Bronchial epithelial cell (primary cell): ENCODE measurements around the gene PDZD2. TPM values are rescaled to one million over a fixed set of nuclear protein-coding genes. Genes with fewer than 3 reads are reported as not detected.
"Not testable (repeated sequence)": the region's sequence is repeated elsewhere in the genome, so short reads cannot be mapped to it uniquely, and the experiment has no call there.

Experiments used
- DNase-seq: peaks from one replicate; pipeline ENCODE4 v3.0.0-alpha.2; 2010; ENCODE audit warnings: low read depth
- FAIRE-seq: peaks from 2 replicates; lab custom pipeline; 2011; peaks lifted over from hg19 to GRCh38; lab: Jason Lieb, UNC
- H3K27me3 ChIP-seq: 2 replicates; pipeline ENCODE4 v1.5.1; 2011; ENCODE audit warnings: low read length; ENCODE audit not compliant: control insufficient read depth, insufficient read depth
- H3K36me3 ChIP-seq: 2 replicates; pipeline ENCODE4 v1.5.1; 2011; ENCODE audit warnings: low read length; ENCODE audit not compliant: control insufficient read depth, insufficient read depth
- H3K4me3 ChIP-seq: 2 replicates; pipeline ENCODE4 v1.5.1; 2011; ENCODE audit warnings: mild to moderate bottlenecking, low read depth, low read length, control low read depth
- total RNA-seq: library from RNA; depleted of rRNA; stranded (reverse); fragments of >200 nt; gene quantifications from 2 replicates; pipeline ENCODE4 v1.2.1, GENCODE V29; 2014
- TF ChIP-seq, protein P1 (sequence below): IDR thresholded peaks from 2 replicates; pipeline ENCODE4 v1.5.1; 2011; ENCODE audit warnings: mild to moderate bottlenecking, moderate library complexity, low read length, control low read depth, inconsistent platforms; ENCODE audit not compliant: insufficient read depth, severe bottlenecking

PDZD2 gene
- total RNA-seq, 1 donor from 2014 or later: 1.8 TPM

DNA sequence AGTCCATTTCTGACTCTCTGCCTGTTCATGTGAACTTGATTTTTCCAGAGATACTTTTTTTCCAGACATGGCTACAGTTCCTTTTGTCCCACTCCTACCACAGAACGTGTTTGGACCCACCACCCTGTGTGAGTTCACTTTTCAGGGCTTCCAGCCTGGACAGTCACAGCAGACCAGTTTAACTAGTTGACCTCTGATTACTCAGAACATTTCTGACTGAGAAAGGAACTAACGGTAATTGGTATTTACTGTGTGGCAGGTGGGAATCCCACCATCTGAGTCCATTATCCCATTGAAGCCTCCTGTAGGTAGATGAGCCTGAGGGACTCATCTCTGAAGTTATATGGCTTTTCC, 325.1 kb downstream of the PDZD2 start:
- no peak overlapping the region for H3K4me3 ChIP-seq
- DNase-seq: peak; percentile 79
- no peaks in the 10 kb centered on the region for H3K27me3 ChIP-seq
- no peaks in the 10 kb centered on the region for H3K36me3 ChIP-seq
- TF ChIP-seq, protein P1, sequence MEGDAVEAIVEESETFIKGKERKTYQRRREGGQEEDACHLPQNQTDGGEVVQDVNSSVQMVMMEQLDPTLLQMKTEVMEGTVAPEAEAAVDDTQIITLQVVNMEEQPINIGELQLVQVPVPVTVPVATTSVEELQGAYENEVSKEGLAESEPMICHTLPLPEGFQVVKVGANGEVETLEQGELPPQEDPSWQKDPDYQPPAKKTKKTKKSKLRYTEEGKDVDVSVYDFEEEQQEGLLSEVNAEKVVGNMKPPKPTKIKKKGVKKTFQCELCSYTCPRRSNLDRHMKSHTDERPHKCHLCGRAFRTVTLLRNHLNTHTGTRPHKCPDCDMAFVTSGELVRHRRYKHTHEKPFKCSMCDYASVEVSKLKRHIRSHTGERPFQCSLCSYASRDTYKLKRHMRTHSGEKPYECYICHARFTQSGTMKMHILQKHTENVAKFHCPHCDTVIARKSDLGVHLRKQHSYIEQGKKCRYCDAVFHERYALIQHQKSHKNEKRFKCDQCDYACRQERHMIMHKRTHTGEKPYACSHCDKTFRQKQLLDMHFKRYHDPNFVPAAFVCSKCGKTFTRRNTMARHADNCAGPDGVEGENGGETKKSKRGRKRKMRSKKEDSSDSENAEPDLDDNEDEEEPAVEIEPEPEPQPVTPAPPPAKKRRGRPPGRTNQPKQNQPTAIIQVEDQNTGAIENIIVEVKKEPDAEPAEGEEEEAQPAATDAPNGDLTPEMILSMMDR: no peak
- no peak for FAIRE-seq

DNA sequence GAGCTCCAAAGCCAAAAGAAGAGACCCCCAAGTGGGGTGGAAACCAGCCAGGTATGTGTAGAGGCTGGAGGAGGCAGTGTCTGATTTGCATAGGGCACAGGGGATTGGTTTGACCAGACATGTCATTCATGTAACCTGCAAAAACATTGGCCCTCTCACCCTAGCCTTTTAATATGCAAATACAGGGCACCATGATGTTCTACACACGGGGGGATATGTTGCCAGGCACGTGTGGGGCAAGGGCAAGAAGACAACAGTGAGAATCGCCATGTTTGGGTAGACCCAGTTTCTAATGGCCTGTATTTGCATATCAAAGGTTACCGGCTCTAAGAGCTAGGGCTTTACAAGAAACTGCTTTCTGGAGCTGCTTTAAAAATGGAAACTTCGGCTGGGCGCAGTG, 326.3 kb downstream of the PDZD2 start:
- Histone ChIP-seq H3K27me3 (no peaks in the 10 kb centered on the region), H3K4me3 (no peak overlapping the region), H3K36me3 (no peaks in the 10 kb centered on the region)
- DNase-seq (no peak), FAIRE-seq (no peak)
- TF ChIP-seq, protein P1: no peak

DNA sequence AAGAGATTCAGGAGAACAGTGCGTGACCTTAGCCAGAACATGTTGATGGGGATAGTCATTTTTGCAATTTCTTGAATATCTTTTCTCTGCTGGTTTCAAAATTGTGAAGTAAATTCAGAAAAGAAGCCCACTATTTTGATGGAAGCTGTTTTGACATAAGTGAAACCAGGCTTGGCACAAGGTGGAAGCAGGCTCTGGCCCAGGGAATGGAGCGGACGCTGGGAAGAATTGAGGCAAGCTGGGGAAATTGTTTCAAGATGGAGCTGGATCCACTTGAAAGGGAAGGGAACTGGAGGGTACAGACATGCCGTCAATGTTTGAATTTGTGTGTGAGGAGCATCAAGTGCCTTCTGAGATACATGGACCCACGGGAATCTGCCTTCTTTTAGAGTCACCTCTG, 328.0 kb downstream of the PDZD2 start:
- TF ChIP-seq, protein P1: no peak
- H3K36me3 ChIP-seq: no peaks in the 10 kb centered on the region
- no peaks in the 10 kb centered on the region for H3K27me3 ChIP-seq
- no peak overlapping the region for H3K4me3 ChIP-seq
- FAIRE-seq (no peak), DNase-seq (no peak)

DNA sequence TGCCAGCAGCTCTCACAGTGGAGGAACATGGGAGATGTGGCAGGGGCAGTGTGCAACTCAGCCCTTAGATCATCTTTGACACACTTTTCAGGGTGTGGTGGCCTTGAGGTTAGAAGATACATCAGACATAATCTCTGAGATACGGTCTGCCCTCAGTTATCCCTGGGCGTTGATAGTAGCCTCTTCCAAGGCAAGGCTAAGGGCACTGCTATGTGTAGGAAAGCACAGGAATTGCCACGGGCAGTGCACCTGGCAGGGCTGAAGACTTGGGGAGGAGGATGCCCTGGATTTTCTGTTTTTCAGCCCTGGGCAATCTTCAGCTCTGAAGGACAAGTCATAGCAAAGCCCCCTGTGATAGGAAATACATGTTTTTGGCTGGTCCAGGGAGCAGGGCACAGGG, 328.5 kb downstream of the PDZD2 start:
- H3K36me3 ChIP-seq: no peaks in the 10 kb centered on the region
- H3K27me3 ChIP-seq: no peaks in the 10 kb centered on the region
- TF ChIP-seq, protein P1: no peak
- H3K4me3 ChIP-seq: no peak overlapping the region
- no peak for DNase-seq
- FAIRE-seq: peak; percentile 13

DNA sequence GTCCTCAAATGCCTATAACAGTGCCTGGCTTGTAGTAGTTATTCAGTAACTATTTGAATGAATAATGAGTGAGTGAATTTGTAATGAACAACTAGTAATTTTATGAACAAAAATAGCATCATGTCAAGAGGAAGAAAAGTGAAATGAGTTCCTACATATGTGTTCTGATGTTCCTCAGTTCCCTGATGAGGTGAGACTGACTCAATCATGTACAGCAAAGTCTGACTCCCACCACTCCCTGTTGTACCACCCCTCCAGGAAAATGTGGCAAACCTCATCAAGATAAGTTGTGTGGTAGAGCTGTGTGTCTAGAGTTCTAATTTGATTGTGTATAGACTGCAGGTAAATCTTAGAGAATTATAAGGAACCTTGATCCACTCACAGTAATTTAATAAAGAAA, 333.6 kb downstream of the PDZD2 start:
- Histone ChIP-seq H3K27me3 (no peaks in the 10 kb centered on the region), H3K4me3 (no peak overlapping the region), H3K36me3 (no peaks in the 10 kb centered on the region)
- TF ChIP-seq, protein P1: no peak
- FAIRE-seq (no peak), DNase-seq (no peak)

DNA sequence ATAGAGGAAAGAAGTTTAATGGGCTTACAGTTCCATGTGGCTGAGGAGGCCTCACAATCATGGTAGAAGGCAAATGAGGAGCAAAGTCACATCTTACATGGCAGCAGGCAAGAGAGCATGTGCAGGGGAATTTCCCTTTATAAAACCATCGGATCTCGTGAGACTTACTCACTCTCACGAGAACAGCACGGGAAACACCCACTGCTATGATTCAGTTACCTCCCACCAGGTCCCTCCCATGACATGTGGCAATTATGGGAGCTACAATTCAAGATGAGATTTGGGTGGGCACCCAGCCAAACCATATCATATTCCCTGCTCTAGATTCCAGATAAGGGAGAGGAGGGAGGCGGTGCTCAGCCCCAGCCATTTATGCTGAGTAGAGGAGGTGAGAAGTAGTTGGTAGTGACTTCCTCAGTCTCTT, 336.3 kb downstream of the PDZD2 start:
- H3K36me3 ChIP-seq, DNase-seq, H3K4me3 ChIP-seq, H3K27me3 ChIP-seq, FAIRE-seq: not testable (repeated sequence)
